PC-9 (cell line): ENCODE measurements around the gene SIRT1. TPM values are rescaled to one million over a fixed set of nuclear protein-coding genes. Genes with fewer than 3 reads are reported as not detected.

Experiments used
- BruUV-seq: library from RNA; stranded (reverse); fragments of 400-500 nt; replicated peaks from 2 replicates; lab custom pipeline; 2021; lab: Mats Ljungman, UMichigan
- CTCF ChIA-PET: fragments of 300-600 bp; sonication (Branson Sonifier 250); formaldehyde crosslinking; loops from one replicate; lab custom pipeline; 2022; ENCODE audit warnings: antibody characterized with exemption; lab: Charles Lee
- POLR2A ChIA-PET: fragments of 300-600 bp; sonication (Branson Sonifier 250); formaldehyde crosslinking; loops from one replicate; lab custom pipeline; 2022; ENCODE audit warnings: antibody characterized with exemption; ENCODE audit not compliant: unreplicated experiment; lab: Charles Lee
- DNase-seq, 2 experiments: peaks; one replicate each; pipeline versions ENCODE4 v3.0.0 to v3.0.0-alpha.2; 2015 to 2022; ENCODE audit warnings: mixed read lengths in 1 of 2
- H2AFZ ChIP-seq: fragments of 200-600 bp; sonication (generic); 2 replicates; pipeline ENCODE4 v1.8.1; 2017; ENCODE audit warnings: antibody characterized with exemption
- H3F3A ChIP-seq: fragments of 200-600 bp; sonication (generic); 2 replicates; pipeline ENCODE4 v1.8.1; 2017; ENCODE audit warnings: antibody characterized with exemption, mild to moderate bottlenecking, low read depth; ENCODE audit not compliant: insufficient read depth
- H3K27ac ChIP-seq: fragments of 200-600 bp; sonication (generic); 2 replicates; pipeline ENCODE4 v1.6.1; 2016; ENCODE audit warnings: mixed run types
- H3K27me3 ChIP-seq: fragments of 200-600 bp; sonication (generic); 2 replicates; pipeline ENCODE4 v1.6.1; 2016; ENCODE audit warnings: low read depth, mixed run types; ENCODE audit not compliant: insufficient read depth
- H3K36me3 ChIP-seq: fragments of 200-600 bp; sonication (generic); 2 replicates; pipeline ENCODE4 v1.6.1; 2016; ENCODE audit warnings: low read depth, mixed run types
- H3K4me1 ChIP-seq: fragments of 200-600 bp; sonication (generic); replicated peaks from 2 replicates; pipeline ENCODE4 v1.6.1; 2016; ENCODE audit warnings: mixed run types; ENCODE audit not compliant: insufficient read depth
- H3K4me2 ChIP-seq: fragments of 200-600 bp; sonication (generic); 2 replicates; pipeline ENCODE4 v1.6.1; 2017; ENCODE audit warnings: mixed run types
- H3K4me3 ChIP-seq: fragments of 200-600 bp; sonication (generic); 2 replicates; pipeline ENCODE4 v1.6.1; 2016; ENCODE audit warnings: mixed run types
- H3K79me2 ChIP-seq: fragments of 200-600 bp; sonication (generic); 2 replicates; pipeline ENCODE4 v1.6.1; 2017; ENCODE audit warnings: low read depth, mixed run types
- H3K9me2 ChIP-seq: fragments of 200-600 bp; sonication (generic); 2 replicates; pipeline ENCODE4 v1.8.1; 2017; ENCODE audit warnings: mild to moderate bottlenecking; ENCODE audit not compliant: insufficient read depth
- H3K9me3 ChIP-seq: fragments of 200-600 bp; sonication (generic); 2 replicates; pipeline ENCODE4 v1.8.1; 2016; ENCODE audit warnings: low read depth; ENCODE audit not compliant: insufficient read depth
- H4K20me1 ChIP-seq: fragments of 200-600 bp; sonication (generic); 2 replicates; pipeline ENCODE4 v1.8.1; 2017; ENCODE audit not compliant: insufficient read depth
- CTCF ChIP-seq: fragments of 200-600 bp; sonication (generic); conservative IDR thresholded peaks from 2 replicates; pipeline ENCODE4 v1.6.1; 2017; ENCODE audit warnings: mixed run types, antibody characterized with exemption, mild to moderate bottlenecking, moderate library complexity
- EZH2 ChIP-seq: fragments of 200-600 bp; sonication (generic); IDR thresholded peaks from 2 replicates; pipeline ENCODE4 v1.8.0; 2017; ENCODE audit warnings: antibody characterized with exemption, low read depth
- intact Hi-C: fragments of 100-400 bp; cut with micrococcal nuclease; formaldehyde crosslinking; loops from one replicate; pipeline ENCODE4 v1.10.0; 2022; ENCODE audit not compliant: unreplicated experiment
- total RNA-seq: library from RNA; stranded (reverse); gene quantifications from 2 replicates; pipeline ENCODE4 v1.2.3, GENCODE V29; 2021

Gene SIRT1
- total RNA-seq, 1 experiment from 2014 or later = 15.8 TPM

GRCh38 chr10:67943917-67944316, 59.5 kb downstream of the SIRT1 start:
- Histone ChIP-seq H3F3A (peaks cover 21% of the 10 kb centered on the region), H3K9me2 (no peaks in the 10 kb centered on the region), H3K4me2 (no peak overlapping the region), H3K4me3 (no peak overlapping the region), H3K27me3 (no peaks in the 10 kb centered on the region), H3K9me3 (no peaks in the 10 kb centered on the region), H3K36me3 (peaks cover 54% of the 10 kb centered on the region), H3K4me1 (no peaks in the 10 kb centered on the region), H2AFZ (no peak overlapping the region), H3K79me2 (no peaks in the 10 kb centered on the region), H4K20me1 (peaks cover 10% of the 10 kb centered on the region), H3K27ac (no peak overlapping the region)
- intact Hi-C loops = no loop called here
- ChIA-PET CTCF (no interaction called here), POLR2A (no interaction called here)
- no TSS peak for BruUV-seq
- no peak for DNase-seq
- TF ChIP-seq EZH2 = no peak
- TF ChIP-seq CTCF = no peak

DNA sequence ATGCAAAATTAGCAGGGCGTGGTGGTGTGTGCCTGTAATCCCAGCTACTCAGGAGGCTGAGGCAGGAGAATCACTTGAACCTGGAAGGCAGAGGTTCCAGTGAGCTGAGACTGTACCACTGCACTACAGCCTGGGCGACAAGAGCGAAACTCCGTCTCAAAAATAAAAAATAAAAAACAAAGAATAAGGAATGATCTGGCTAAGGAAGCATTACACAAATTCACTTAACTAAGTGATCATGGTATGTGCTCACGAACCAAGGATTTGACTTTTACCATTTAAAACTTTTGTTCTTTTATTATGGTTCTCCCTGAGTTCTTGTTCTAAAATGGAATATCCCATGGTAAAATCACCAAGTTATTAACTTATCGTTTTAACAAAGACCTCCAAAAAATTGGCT, 71.2 kb downstream of the SIRT1 start:
- BruUV-seq = no TSS peak
- H3K27ac ChIP-seq = no peak overlapping the region
- H3K79me2 ChIP-seq = no peaks in the 10 kb centered on the region
- no peaks in the 10 kb centered on the region for H3K27me3 ChIP-seq
- ChIA-PET POLR2A (no interaction called here), CTCF (no interaction called here)
- TF ChIP-seq CTCF = no peak
- TF ChIP-seq EZH2 = no peak
- no peak for DNase-seq
- no peaks in the 10 kb centered on the region for H3K9me3 ChIP-seq
- H3K4me1 ChIP-seq = no peaks in the 10 kb centered on the region
- H3K4me2 ChIP-seq = no peak overlapping the region
- intact Hi-C loops = no loop called here
- no peak overlapping the region for H2AFZ ChIP-seq
- H4K20me1 ChIP-seq = no peaks in the 10 kb centered on the region
- peaks cover 22% of the 10 kb centered on the region; the same call in 1 of the 2 replicates for H3F3A ChIP-seq
- no peak overlapping the region for H3K4me3 ChIP-seq
- peaks cover 28% of the 10 kb centered on the region for H3K36me3 ChIP-seq
- H3K9me2 ChIP-seq = no peaks in the 10 kb centered on the region

- Histone ChIP-seq H3K4me2 (no peak overlapping the region), H3K36me3 (peaks cover 35% of the 10 kb centered on the region; the same call in 1 of the 2 replicates), H2AFZ (no peak overlapping the region), H3K79me2 (no peaks in the 10 kb centered on the region), H3K4me3 (no peak overlapping the region), H3K4me1 (no peaks in the 10 kb centered on the region), H4K20me1 (no peaks in the 10 kb centered on the region), H3K27ac (no peak overlapping the region), H3K27me3 (no peaks in the 10 kb centered on the region), H3K9me2 (no peaks in the 10 kb centered on the region), H3F3A (peaks cover 28% of the 10 kb centered on the region; the same call in 1 of the 2 replicates), H3K9me3 (no peaks in the 10 kb centered on the region)
- no TSS peak for BruUV-seq
- ChIA-PET POLR2A (no interaction called here), CTCF (interaction anchor here (0.6 kb wide), 1 partner anchor 447 kb away, joined by 3 read pairs; the partner anchor contains the start of gene RUFY2)
- TF ChIP-seq EZH2 (no peak), CTCF (no peak)
- DNase-seq = no peak
- intact Hi-C loops = no loop called here
These were observed 75.5 kb downstream of the SIRT1 start for GRCh38 chr10:67959839-67960476.
